COR-L47 (cell line): ENCODE measurements around the gene HPN.
"Not testable (repeated sequence)": the region's sequence is repeated elsewhere in the genome, so short reads cannot be mapped to it uniquely, and the experiment has no call there.

ENCODE experiments used
- DNase-seq: peaks from one replicate; lab custom pipeline; 2025; lab: John Stamatoyannopoulos, UW

Gene HPN

GRCh38 chr19:35009424-35010415, 31.8 kb upstream of the HPN start:
- DNase-seq, result no peak

GRCh38 chr19:35011091-35011689, 30.3 kb upstream of the HPN start:
- DNase-seq, result no peak

GRCh38 chr19:35011737-35012682, 29.5 kb upstream of the HPN start:
- no peak for DNase-seq

- DNase-seq, result no peak
Observed at GRCh38 chr19:35013041-35013819, 28.3 kb upstream of the HPN start.

GRCh38 chr19:35013820-35014754, 27.4 kb upstream of the HPN start:
- no peak for DNase-seq

- not testable (repeated sequence) for DNase-seq
Observed at GRCh38 chr19:35014774-35015173, 26.7 kb upstream of the HPN start.

- no peak for DNase-seq
Observed at GRCh38 chr19:35015270-35015953, 26.1 kb upstream of the HPN start.

- DNase-seq, result no peak
Observed at GRCh38 chr19:35015954-35016351, 25.6 kb upstream of the HPN start.

GRCh38 chr19:35017507-35017906, 24.0 kb upstream of the HPN start:
- DNase-seq, result no peak

GRCh38 chr19:35018379-35018778, 23.1 kb upstream of the HPN start:
- DNase-seq, result no peak

GRCh38 chr19:35019144-35019543, 22.4 kb upstream of the HPN start:
- DNase-seq, result no peak

- no peak for DNase-seq
Observed at GRCh38 chr19:35021016-35021415, 20.5 kb upstream of the HPN start.

- DNase-seq, result no peak
Observed at GRCh38 chr19:35021596-35021995, 19.9 kb upstream of the HPN start.

GRCh38 chr19:35022460-35022859, 19.1 kb upstream of the HPN start:
- DNase-seq, result no peak

- no peak for DNase-seq
Observed at GRCh38 chr19:35023428-35023827, 18.1 kb upstream of the HPN start.

- DNase-seq, result no peak
Observed at GRCh38 chr19:35024095-35024494, 17.4 kb upstream of the HPN start.

GRCh38 chr19:35025969-35026368, 15.6 kb upstream of the HPN start:
- DNase-seq, result no peak

- no peak for DNase-seq
Observed at GRCh38 chr19:35026418-35026817, 15.1 kb upstream of the HPN start.

GRCh38 chr19:35027009-35027408, 14.5 kb upstream of the HPN start:
- DNase-seq, result no peak
